ENCODE data around the gene COX11. TPM values are rescaled to one million over a fixed set of nuclear protein-coding genes. Genes with fewer than 3 reads are reported as not detected.

COX11 gene
- total and polyA plus RNA-seq, 5 donors = 39.1 to 59.2 (median 50.3) TPM

DNA sequence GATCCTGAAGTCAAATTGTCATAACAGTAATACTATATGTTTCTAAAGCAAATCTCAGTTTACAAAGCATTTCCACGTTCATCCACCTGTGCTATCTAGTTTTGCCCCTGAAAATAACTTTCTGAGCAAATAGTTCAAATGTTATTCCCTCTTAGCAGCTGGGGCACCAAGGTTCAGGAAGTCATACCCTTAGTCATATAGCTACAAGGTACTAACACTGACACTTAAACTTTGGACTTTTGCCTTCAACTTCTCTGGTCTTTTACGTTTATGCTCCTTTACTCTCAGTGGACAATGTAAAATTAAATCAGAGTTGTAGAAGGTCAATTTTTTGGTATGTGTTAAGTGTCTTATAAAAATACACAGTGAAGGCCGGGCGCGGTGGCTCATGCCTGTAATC is 33.0 kb downstream of the COX11 start:
- H3K4me1 ChIP-seq (ENCODE audit: control insufficient read depth, insufficient read depth, low read length) = no peaks in the 10 kb centered on the region
- intact Hi-C loops (cut with DNase I) = no loop called here
- H3K9me3 ChIP-seq (ENCODE audit: control insufficient read depth, low read length) = no peaks in the 10 kb centered on the region
- WGBS = 89% methylated on average over 5 of the region's 5 CpGs
- H3K4me3 ChIP-seq (ENCODE audit: low read length) = no peak overlapping the region
- no peak overlapping the region for H3K27ac ChIP-seq (ENCODE audit: low read length)
- ATAC-seq (no peak), DNase-seq (no peak)
- H3K27me3 ChIP-seq (ENCODE audit: control insufficient read depth, insufficient read depth) = no peaks in the 10 kb centered on the region

DNA sequence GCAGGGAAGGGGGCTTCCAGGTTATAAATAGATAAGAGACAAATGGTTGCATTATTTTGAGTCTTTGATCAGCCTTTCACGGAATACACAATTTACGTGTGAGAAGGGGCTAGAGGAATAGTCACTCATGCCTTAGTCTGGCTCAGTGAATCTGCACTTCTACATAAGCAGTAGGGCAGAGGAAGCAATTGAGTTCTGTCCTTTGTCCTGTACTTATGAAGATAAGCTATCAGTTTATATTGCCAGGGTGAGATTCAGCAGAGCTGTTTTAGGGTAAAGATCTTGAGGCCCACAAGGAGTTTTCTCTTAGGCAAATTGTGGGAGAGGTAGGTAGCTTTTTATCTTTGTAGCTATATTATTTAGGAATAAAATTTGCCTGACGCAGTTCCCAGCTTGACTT is 34.5 kb downstream of the COX11 start:
- intact Hi-C loops (cut with DNase I) = no loop called here

DNA sequence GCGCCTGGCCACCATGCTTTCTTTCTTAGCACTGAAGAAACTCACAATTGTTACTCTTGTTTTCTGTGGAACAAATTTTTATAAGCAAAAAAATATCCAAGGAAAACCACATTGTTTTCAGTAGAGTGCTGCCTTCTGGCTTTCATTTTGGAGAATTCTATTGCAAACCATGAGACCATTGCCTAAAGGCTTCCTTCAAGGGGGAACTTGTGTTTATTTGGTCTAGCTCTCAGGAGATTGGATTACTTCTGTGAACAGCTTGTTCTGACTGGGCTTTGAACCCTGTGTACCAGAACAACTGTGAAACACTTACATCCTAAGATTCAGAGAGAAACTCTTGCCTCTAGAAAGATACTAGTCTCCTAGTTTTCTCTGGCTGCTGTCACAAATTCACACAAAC is 35.7 kb downstream of the COX11 start:
- no peaks in the 10 kb centered on the region for H3K27me3 ChIP-seq (ENCODE audit: control insufficient read depth, insufficient read depth)
- WGBS = 96% methylated on average over 1 of the region's 1 CpG
- DNase-seq (no peak), ATAC-seq (no peak)
- no peak overlapping the region for H3K27ac ChIP-seq (ENCODE audit: low read length)
- no peaks in the 10 kb centered on the region for H3K9me3 ChIP-seq (ENCODE audit: control insufficient read depth, low read length)
- no peaks in the 10 kb centered on the region for H3K4me1 ChIP-seq (ENCODE audit: control insufficient read depth, insufficient read depth, low read length)
- intact Hi-C loops (cut with DNase I) = no loop called here
- no peak overlapping the region for H3K4me3 ChIP-seq (ENCODE audit: low read length)

More for the DNA sequence above, 34.5 kb downstream of the COX11 start:
- Histone ChIP-seq H3K9me3 (ENCODE audit: control insufficient read depth, low read length) (no peaks in the 10 kb centered on the region), H3K4me1 (ENCODE audit: control insufficient read depth, insufficient read depth, low read length) (no peaks in the 10 kb centered on the region), H3K4me3 (ENCODE audit: low read length) (no peak overlapping the region), H3K27me3 (ENCODE audit: control insufficient read depth, insufficient read depth) (no peaks in the 10 kb centered on the region), H3K27ac (ENCODE audit: low read length) (no peak overlapping the region)
- WGBS = 74% methylated on average over 3 of the region's 3 CpGs
- DNase-seq (no peak), ATAC-seq (no peak)

DNA sequence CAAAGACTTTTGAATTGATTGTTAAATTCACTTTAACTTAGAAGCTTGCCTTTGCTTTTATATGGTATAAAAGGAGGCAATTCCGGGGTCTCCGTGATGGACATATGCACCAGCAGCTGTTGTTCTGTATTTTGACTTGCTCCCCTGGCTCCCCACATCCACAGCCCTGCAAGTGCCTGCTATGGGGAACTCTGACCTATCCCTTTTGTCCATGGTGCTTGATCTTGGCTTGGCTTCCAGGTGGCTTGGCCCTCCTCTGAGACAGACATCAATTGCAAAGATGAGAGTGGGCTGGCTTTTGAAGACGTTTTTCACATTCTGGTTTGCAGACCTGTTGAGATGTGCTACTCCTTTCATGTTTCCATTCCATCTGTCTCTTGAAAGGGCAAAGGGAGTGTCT is 40.9 kb downstream of the COX11 start:
- no peak for DNase-seq
- intact Hi-C loops (cut with DNase I) = no loop called here
- no peak overlapping the region for H3K27ac ChIP-seq (ENCODE audit: low read length)
- WGBS = 74% methylated on average over 3 of the region's 3 CpGs
- H3K4me3 ChIP-seq (ENCODE audit: low read length) = no peak overlapping the region
- H3K4me1 ChIP-seq (ENCODE audit: control insufficient read depth, insufficient read depth, low read length) = no peaks in the 10 kb centered on the region
- no peaks in the 10 kb centered on the region for H3K9me3 ChIP-seq (ENCODE audit: control insufficient read depth, low read length)
- no peaks in the 10 kb centered on the region for H3K27me3 ChIP-seq (ENCODE audit: control insufficient read depth, insufficient read depth)
- no peak for ATAC-seq

DNA sequence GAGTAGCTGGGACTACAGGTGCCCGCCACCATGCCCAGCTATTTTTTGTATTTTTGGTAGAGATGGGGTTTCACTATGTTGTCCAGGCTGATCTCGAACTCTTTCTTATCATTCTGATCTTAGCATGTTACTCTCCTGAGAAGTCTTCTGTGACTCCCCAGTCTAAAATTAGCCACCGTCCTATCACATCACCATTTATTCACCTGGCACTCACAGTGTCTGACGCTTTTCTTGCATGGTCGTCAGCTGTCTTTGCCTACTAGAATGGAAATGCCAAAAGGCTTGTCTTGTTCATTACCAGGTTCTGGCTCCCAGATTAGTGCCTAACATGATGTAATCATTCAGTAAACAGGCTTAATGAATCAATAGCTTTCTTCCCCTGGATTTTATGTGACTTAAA is 44.0 kb downstream of the COX11 start:
- ATAC-seq (no peak), DNase-seq (no peak)
- WGBS = 89% methylated on average over 5 of the region's 5 CpGs
- Histone ChIP-seq H3K9me3 (ENCODE audit: control insufficient read depth, low read length) (no peaks in the 10 kb centered on the region), H3K27me3 (ENCODE audit: control insufficient read depth, insufficient read depth) (no peaks in the 10 kb centered on the region), H3K27ac (ENCODE audit: low read length) (no peak overlapping the region), H3K4me3 (ENCODE audit: low read length) (no peak overlapping the region), H3K4me1 (ENCODE audit: control insufficient read depth, insufficient read depth, low read length) (no peaks in the 10 kb centered on the region)
- intact Hi-C loops (cut with DNase I) = no loop called here

DNA sequence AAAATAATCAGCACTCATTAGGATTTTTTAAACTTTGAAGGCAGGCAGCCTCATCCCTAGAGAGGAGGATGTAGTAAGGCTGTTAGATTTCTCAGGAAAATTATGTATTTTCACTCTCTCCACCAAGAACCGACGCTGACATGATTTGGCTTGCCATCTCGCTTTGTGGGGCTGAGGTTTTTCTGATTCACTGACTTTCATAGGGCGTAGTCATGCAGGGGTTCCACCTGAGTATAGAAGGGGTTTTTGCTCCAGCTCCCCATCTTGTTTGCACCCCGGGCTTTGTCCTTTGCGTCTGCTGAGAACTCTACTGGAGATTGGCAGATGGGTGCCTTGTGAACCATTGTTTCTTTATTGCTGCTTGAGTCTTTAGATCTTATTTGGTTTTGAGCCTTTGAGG is 47.6 kb downstream of the COX11 start:
- ATAC-seq (no peak), DNase-seq (no peak)
- Histone ChIP-seq H3K4me3 (ENCODE audit: low read length) (no peak overlapping the region), H3K27me3 (ENCODE audit: control insufficient read depth, insufficient read depth) (no peaks in the 10 kb centered on the region), H3K4me1 (ENCODE audit: control insufficient read depth, insufficient read depth, low read length) (no peaks in the 10 kb centered on the region), H3K9me3 (ENCODE audit: control insufficient read depth, low read length) (no peaks in the 10 kb centered on the region), H3K27ac (ENCODE audit: low read length) (no peak overlapping the region)
- intact Hi-C loops (cut with DNase I) = no loop called here
- 77% methylated on average over 6 of the region's 6 CpGs for WGBS

DNA sequence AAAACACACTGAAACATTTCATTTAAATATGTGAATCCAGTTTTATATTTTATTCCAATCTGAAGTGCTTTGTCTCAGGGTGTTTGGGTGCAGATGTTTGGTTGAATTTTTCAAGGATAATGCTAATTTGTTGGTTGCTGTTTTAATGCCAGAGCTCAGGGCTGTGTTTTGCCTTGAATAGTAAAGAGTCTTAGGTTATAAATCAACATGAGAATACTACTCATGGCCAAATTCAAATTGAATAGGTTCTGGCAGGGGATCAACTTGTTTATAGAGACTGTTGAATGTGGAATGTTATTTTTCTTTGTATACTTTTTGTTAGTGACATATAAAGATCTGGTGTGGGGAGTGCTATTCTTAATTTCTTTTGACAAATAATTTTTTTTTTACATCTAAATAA is 49.0 kb downstream of the COX11 start:
- no peaks in the 10 kb centered on the region for H3K27me3 ChIP-seq (ENCODE audit: control insufficient read depth, insufficient read depth)
- no peak overlapping the region for H3K4me3 ChIP-seq (ENCODE audit: low read length)
- no peak overlapping the region for H3K27ac ChIP-seq (ENCODE audit: low read length)
- H3K4me1 ChIP-seq (ENCODE audit: control insufficient read depth, insufficient read depth, low read length) = no peaks in the 10 kb centered on the region
- intact Hi-C loops (cut with DNase I) = no loop called here
- ATAC-seq (no peak), DNase-seq (no peak)
- H3K9me3 ChIP-seq (ENCODE audit: control insufficient read depth, low read length) = no peaks in the 10 kb centered on the region

DNA sequence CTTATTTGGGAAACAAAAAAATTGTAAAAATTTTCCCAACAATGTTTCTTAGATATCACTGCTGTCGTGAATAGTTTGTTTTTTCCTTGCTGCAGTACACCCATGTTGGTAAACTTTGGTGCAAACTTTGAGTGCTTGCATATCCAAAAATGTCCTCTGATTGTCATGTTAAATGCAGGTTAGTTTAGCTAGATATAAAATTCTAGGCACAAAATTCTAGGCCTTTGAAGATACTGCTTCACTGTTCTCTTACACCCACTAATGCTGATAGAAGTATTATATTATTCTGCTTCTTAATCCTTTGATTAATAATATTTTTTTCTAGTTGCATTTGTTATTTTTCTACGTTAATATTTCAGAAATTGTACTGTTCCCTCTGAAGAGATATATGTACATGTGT is 51.7 kb downstream of the COX11 start:
- Histone ChIP-seq H3K9me3 (ENCODE audit: control insufficient read depth, low read length) (no peaks in the 10 kb centered on the region), H3K4me3 (ENCODE audit: low read length) (no peak overlapping the region), H3K4me1 (ENCODE audit: control insufficient read depth, insufficient read depth, low read length) (no peaks in the 10 kb centered on the region), H3K27ac (ENCODE audit: low read length) (no peak overlapping the region), H3K27me3 (ENCODE audit: control insufficient read depth, insufficient read depth) (no peaks in the 10 kb centered on the region)
- no peak for DNase-seq
- 82% methylated on average over 2 of the region's 2 CpGs for WGBS
- no peak for ATAC-seq
- intact Hi-C loops (cut with DNase I) = no loop called here

Other genes starting within 250 kb of the COX11 start
- gene TOM1L1, start 67.8 kb downstream of the COX11 start, total RNA-seq = 10 to 100 TPM in 2 of 4 donors, 1 to 10 TPM in 2; 8.4 to 11.8 (median 10.2) TPM
- 7.3 TPM for gene TOM1L1, start 67.8 kb downstream of the COX11 start, polyA plus RNA-seq
- 10 to 100 TPM in 1 of 4 donors, 1 to 10 TPM in 3; 8.9 to 10.8 (median 9.7) TPM for gene STXBP4, start 111 bp upstream of the COX11 start, total RNA-seq
- 2.6 TPM for gene STXBP4, start 111 bp upstream of the COX11 start, polyA plus RNA-seq